ENCODE data around the gene CTPS2. TPM values are rescaled to one million over a fixed set of nuclear protein-coding genes. Genes with fewer than 3 reads are reported as not detected.
"Not testable (repeated sequence)": the region's sequence is repeated elsewhere in the genome, so short reads cannot be mapped to it uniquely, and the experiment has no call there.

The CTPS2 gene
- total RNA-seq, 1 donor from 2014 or later = 5.9 TPM

DNA sequence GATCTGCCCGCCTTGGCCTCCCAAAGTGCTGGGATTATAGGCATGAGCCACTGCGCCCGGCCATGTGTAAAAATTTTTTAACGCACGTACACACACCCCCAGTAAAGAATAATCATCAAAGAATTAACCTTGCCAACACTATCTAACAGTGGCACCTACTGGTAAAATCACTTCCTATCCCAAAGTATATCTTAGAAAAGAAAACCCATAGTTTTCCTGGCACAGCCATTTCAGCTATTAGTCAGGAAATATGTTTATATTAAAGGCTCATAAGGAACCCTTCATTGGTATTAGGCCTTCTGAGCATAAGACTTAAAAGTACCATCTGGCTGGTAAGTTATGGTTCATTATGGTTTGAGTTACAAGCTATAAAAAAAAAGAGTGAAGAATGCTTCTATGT is 48.4 kb downstream of the CTPS2 start:
- ATAC-seq (ENCODE audit: poor library complexity) (peak; percentile 72), DNase-seq (no peak)
- intact Hi-C loops (cut with DNase I) = no loop called here

DNA sequence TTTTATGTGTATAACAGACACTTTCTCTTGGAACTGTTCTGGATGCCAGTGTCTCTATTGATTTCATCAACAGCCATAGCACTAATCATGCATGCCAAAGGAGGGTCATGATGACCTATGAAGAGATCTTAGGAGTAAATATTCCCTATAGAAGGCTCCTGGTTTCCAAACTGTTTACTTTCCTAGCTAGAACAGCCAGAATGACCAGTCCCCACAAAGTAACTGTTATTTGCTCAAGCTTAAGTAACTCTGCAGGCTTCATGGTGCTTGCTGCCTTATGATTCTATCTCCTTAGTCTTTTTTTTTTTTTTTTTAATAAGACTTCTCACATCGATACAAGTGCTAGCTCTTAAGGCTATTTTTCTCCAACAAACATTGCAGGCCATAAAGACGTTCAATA is 50.1 kb downstream of the CTPS2 start:
- ATAC-seq (ENCODE audit: poor library complexity) (no peak), DNase-seq (no peak)
- intact Hi-C loops (cut with DNase I) = no loop called here

DNA sequence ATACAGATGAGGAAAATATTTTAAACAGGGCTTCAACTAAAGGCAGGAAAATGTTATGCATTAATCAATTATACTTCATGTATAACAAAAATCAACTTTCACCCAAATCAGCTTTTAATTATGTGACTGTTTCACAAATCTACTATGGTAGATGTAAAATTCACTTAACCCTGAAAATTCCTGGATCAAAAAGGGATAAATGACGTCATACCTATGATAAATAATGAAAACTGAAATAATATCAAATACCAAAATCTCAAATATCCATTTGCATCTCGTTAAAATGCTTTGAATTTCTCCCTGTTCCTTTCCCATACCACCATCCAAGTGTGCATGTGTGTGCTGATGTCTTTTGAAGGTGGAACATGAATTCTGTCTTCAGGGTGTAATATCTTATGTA is 51.0 kb downstream of the CTPS2 start:
- ATAC-seq (ENCODE audit: poor library complexity) (no peak), DNase-seq (no peak)
- intact Hi-C loops (cut with DNase I) = no loop called here

DNA sequence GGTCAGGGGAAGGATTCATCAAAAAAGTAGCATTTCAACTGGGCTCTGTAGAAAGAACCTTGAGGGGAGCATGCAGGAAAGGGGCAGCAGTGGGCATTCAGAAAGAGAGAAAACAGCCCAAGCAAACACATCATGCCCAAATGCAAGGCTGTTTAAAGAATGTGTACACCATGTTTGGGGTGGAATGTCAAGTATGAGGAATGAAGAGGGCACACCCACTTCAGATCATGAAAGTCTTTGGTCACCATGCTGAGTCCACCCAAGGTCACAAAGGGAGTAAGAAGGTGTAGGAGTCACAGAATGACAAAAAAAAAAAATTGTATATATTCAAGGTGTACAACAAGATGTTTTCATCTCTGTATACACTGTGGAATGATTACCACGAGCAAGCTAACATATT is 53.1 kb downstream of the CTPS2 start:
- DNase-seq (no peak), ATAC-seq (ENCODE audit: poor library complexity) (no peak)
- intact Hi-C loops (cut with DNase I) = no loop called here

DNA sequence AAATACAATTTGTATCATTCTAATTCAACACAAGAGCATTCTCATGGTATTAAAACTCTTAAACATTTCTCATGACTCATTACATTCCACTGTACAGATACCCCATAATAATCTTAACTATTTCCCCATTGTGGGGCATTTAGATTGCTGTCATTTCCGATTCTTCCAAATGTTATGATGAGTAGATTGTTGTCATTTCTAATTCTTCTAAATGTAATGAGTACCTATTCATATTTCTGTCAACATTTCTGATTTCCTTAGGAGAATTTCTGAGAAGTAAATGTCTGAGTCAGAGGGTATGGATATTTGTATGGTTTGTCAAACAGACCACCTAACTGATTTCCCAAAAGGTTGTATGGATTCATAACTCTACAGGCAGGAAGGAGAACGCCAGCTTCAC is 54.2 kb downstream of the CTPS2 start:
- intact Hi-C loops (cut with DNase I) = no loop called here
- DNase-seq (no peak), ATAC-seq (ENCODE audit: poor library complexity) (no peak)

DNA sequence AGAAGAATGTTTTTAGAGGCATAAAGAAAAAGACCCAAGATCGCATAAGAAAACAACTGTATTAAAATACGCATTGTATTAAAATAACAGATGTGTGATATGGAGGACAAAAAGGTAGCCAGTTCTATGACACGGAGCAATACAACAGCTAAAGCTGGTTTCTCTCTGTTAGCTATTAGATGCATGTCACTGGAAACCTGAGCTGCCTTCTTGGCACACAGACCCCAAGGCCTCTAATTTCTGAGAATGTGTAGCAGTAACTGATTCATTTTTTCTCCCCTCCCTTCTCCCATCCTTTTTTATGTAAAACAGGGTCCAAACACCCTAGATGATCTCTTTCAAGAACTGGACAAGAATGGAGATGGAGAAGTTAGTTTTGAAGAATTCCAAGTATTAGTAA is 58.4 kb downstream of the CTPS2 start:
- ATAC-seq (ENCODE audit: poor library complexity) = no peak
- intact Hi-C loops (cut with DNase I) = no loop called here

DNA sequence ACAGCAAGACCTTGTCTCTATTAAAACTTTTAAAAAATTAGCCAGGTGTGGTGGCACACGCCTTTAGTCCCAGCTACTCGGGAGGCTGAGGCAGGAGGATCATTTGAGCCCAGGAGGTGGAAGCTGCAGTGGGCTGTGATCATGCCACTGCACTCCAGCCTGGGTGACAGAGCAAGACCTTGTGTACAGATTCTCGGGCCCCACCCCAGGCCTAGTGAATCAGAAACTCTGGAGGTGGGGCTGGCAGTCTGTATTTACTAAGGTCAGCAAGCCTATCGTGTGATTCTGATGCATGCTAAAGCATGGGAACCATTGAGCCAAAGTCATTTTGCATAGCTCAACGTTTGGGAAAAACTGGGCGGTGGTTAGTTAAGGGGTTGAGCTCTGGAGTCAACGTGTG is 59.0 kb downstream of the CTPS2 start:
- DNase-seq (no peak), ATAC-seq (ENCODE audit: poor library complexity) (no peak)
- intact Hi-C loops (cut with DNase I) = no loop called here

More for the DNA sequence above, 58.4 kb downstream of the CTPS2 start:
- no peak for DNase-seq

DNA sequence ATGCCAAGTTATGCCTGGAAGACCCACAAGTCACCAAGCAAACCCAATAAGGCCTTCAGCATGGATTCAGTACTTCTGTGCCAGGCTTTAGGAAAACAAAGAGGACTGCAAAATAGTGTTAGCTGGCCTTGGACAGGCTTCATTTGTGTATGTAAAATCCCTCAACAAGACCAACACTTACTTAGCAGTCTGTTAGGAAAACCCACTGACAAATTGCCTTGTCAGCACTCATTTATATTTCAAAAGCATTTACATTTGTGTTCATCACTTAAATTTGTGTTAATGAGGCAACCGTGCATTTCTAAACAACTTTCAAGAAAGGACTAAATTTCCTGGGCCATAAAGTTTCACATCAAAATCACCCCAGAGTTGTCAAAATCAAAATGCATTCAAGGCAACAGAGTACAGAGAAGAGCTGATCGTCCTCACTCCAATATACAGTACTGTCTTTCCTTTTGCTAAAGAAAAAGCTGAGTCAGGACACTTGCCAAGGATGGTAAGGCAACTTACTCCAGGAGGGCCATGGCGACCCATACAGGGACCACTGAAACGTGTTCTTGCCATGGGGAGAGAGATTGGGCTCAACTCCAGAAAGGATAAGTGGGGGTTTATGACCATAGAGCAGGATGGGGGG is 61.0 kb downstream of the CTPS2 start:
- ATAC-seq (ENCODE audit: poor library complexity) (no peak), DNase-seq (no peak)
- intact Hi-C loops (cut with DNase I) = no loop called here

DNA sequence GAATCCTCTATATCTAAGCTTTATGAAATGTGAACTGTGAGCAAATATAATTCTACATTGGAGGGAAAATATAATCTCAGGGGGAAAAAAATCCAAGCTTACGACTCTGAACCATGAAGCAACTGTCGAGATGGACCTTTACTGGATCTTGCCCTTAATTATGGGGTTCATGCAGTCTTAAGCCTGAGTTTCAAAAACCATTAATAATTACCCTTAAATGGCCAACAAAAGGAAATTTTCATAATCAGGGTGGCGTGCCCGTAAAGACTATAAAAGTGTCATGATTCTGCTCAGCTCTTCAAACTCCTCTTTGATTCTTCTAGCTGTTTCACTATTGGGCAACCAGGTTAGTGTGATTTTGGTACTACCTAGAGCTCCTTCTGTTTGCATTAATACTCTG is 62.6 kb downstream of the CTPS2 start, which contains the start of gene S100G:
S100G (plus strand) TSS at position 301 of the 400 bp plus-strand sequence. CDS start 849 bp downstream, outside the sequence.
- no peak for DNase-seq
- ATAC-seq (ENCODE audit: poor library complexity) = no peak
- intact Hi-C loops (cut with DNase I) = no loop called here

DNA sequence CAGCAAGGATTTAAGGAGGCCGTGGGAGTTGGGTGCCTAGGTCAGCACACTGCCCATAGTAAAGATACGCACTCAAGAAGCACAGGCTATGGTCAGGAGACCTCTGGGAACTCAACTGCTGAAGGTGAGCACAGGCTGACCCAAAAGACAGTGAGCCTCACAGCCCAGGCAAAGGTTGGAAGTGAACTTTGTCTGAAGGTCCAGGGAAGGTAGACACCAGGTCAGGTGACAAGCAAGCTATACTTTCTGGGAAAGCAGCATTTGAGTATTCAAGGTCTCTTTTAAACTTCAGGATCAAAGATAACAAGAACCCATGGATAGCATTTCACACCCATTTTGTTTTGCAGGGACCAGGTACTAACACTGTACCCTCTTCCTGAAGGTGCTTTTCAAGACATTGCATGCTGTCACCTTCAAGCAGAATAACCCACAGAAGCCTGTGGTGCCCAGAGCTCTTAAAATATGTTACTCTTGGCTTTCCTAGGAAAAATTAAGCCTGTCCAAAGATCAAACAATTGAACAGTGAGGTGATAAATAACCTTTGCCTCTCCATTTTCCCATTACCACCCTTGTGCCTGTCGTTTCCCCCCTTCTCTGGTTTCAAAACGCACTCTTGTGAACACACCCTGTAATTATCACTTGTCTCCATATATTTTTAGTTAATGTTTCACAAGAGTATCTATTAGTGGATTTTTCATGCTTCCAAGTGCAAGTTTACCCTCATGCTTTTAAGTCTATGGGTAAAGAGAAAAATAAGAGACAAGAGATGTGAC is 65.9 kb downstream of the CTPS2 start:
- no peak for ATAC-seq (ENCODE audit: poor library complexity)
- intact Hi-C loops (cut with DNase I) = no loop called here
- DNase-seq = no peak

DNA sequence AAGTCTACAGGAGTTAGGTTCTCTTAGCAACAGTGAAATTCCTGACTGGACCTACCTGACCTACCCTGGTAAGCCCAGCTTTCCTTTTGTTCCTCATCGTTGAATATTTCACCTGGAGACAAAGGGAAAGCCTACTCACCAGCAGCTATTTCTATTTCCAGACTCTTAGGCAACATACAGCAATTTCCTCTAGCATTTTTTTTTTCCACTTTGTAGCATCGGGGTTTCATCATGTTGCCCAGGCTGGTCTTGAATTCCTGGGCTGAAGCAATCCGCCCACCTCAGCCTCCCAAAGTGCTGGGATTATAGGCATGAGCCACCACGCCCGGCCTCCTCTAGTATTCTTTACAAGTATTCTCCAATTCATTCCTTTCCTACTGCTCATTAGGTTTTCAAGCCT is 69.3 kb downstream of the CTPS2 start:
- intact Hi-C loops (cut with DNase I) = no loop called here
- no peak for ATAC-seq (ENCODE audit: poor library complexity)
- no peak for DNase-seq

DNA sequence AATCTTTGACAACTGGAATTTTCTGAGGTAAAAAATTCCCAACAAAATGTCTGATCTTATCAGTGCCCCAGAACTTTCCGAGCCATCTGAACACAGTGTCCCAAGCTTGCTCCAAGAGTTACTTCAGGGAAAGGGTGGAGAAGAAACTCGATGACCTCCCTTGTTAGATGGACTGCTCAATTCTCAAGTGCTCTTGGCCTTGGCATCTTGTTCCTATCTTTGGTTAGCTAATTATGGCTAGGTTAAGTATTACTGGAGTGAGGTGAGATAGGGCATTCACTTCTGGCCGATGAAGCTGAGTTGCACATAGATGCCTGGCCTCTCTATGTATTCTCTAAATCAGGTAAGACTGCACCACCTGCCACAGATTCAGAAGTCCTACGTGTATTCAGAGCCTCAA is 71.6 kb downstream of the CTPS2 start:
- intact Hi-C loops (cut with DNase I) = no loop called here
- ATAC-seq (ENCODE audit: poor library complexity) = peak; percentile 53
- DNase-seq = no peak

DNA sequence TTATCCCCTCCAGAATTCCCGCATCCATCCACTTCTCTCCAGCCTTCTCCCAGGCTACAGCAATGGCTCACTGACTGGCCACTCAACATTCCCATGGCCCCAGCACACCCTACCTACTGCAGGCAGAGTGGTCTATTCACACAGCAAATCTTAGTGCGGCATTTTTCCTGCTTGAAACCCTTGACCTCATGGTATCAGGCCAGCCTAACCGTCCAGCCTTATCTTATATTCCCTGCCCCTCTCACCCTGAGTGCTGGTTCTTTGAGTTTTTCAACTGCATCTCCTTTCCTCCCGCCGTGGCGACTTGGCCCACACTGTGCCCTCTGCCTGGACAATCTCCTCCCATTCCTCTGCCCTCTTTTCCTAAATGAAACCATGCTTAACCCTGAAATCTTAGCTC is 72.5 kb downstream of the CTPS2 start:
- intact Hi-C loops (cut with DNase I) = no loop called here
- no peak for DNase-seq
- no peak for ATAC-seq (ENCODE audit: poor library complexity)

DNA sequence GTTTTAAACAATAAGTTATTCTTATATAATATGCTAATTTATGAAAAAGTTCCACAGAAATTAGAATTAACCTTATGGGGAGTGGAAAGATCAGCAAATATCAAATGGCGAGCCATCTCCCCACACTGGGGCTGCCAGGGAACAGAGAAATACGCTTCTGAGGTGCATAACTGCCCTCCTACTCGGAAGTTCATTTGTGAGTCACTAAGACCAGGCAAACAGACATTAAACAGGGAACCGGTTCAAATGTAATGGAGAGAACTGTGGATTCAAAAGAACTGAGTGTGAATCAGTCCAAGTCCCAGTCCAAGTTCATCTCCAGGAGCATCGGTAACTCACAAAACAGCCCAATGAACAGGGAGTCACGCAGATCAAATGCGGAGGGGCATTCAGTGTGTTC is 73.9 kb downstream of the CTPS2 start:
- ATAC-seq (ENCODE audit: poor library complexity) = no peak
- intact Hi-C loops (cut with DNase I) = no loop called here
- no peak for DNase-seq

DNA sequence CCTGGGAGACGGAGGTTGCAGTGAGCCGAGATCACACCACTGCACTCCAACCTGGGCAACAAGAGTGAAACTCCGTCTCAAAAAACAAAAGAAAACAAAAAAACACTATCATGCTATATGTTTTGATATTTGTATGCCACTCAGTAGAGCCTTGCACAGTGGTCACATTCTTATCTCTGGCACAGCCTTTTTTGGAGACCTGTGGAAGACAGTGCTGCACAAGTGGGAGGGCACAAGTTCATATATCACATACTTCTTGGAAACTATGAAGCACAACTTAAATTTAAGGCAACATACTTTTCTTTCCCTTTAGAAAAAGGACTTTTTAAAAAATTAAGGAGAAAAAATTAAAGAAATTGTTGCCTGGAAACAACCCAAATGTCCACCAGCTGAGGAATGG is 76.9 kb downstream of the CTPS2 start:
- intact Hi-C loops (cut with DNase I) = no loop called here
- ATAC-seq (ENCODE audit: poor library complexity) (no peak), DNase-seq (no peak)

DNA sequence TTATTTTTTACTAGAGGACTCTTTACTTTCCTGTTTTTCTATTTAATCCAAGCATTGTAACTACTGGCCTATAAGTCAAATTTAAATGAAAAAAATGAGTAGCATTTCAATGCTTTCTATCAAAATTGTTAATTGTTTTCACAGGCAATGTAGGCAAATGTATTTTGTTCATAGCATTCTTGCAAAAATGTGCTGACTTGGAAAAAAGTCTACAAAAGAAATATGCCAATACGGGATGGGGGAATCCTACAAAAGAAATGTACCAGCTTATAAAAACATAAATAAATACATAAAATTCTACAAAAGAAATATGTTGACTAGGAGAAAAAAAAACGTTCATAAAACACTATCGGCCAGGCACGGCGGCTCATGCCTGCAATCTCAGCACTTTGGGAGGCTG is 77.4 kb downstream of the CTPS2 start:
- DNase-seq (no peak), ATAC-seq (ENCODE audit: poor library complexity) (no peak)
- intact Hi-C loops (cut with DNase I) = no loop called here

DNA sequence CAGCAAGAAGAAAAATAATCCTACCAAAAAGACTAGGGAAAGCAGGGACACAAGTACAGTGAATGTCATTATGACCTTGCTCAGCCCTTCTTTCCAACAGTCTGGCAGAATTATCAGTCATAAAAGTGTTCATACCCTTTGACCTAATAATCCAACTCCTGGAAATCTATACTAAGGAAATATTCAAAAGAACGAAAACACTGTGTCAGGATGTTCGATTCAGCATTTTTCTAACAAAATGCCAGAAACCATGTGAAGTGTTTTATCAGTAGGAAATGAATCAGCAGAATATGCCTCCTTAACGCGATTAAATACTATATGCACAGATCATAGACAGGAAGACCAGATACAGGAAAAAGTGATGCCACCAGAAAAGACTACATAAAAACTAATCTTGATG is 78.7 kb downstream of the CTPS2 start:
- no peak for ATAC-seq (ENCODE audit: poor library complexity)
- no peak for DNase-seq
- intact Hi-C loops (cut with DNase I) = no loop called here

DNA sequence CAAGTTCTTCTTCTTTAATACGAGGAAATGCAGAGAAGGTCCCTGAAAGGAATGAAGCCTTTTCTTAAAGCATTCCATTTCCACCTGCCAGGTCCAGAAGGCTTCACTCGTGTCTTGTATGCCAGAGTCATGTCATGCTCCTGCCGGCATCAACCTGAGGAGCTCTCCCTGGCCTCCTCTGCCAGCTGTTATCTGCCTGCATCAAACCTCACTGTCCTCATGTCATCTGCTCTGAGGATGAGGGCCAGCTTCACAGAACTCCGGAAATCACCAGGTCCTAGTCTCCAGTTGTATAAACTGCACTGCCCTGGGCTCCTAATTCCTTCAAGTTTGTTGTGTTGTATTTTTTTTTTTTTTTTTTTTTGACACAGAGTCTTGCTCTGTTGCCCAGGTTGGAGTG is 82.6 kb downstream of the CTPS2 start:
- ATAC-seq (ENCODE audit: poor library complexity) = no peak
- no peak for DNase-seq
- intact Hi-C loops (cut with DNase I) = no loop called here

DNA sequence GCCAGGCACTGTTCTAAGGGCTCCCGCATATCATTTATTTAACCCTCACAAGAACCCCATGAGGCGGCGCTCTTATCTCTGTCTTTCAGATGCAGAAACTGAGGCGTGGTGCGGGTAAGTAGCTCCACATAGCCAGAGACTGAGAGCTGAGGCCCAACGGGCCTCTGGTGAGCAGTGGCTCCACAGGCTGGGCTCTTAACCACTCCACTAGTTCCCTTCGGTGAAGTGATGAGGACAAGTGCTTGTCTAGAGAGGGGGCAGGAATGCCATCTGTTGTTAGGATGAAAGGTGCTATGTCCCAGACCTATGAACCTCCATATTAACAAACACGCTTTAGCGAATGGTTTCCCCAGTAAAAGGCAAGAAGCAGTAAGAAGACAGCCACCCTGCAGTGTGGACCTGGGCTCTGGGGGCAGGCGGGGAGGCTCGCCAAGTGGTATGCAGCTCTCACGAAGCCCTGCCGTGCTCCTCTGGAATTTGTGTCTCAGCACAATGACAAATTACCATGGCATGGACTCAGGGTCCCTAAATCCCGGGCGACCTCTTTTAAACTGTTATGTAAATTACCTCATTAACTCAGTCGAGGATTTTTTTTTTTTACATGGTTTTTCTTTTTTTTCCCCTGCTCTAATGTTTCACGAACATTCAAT is 83.4 kb downstream of the CTPS2 start:
- no peak for DNase-seq
- intact Hi-C loops (cut with DNase I) = no loop called here
- ATAC-seq (ENCODE audit: poor library complexity) = no peak

DNA sequence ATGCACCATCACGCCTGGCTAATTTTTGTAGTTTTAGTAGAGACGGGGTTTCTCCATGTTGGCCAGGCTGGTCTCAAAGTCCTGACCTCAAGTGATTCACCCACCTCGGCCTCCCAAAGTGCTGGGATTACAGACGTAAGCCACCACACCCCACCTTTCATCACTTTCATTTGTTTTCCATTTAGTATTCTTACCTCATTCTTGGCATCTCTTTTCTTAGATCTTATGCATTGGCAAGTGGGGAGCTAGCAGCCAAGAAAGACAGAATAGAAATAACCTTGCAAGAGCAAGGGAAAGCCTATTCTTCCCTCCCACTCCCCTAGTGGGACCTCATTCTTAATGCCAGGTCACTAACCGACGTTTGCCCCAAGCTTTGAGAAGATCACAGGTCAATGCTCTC is 84.0 kb downstream of the CTPS2 start:
- ATAC-seq (ENCODE audit: poor library complexity); intact Hi-C loops (cut with DNase I); DNase-seq: not testable (repeated sequence)
